Measurements from ENCODE around the gene PRDM5. TPM values are rescaled to one million over a fixed set of nuclear protein-coding genes. Genes with fewer than 3 reads are reported as not detected.

Gene PRDM5
- total RNA-seq, 4 donors from 2014 or later: 37.6 to 96.6 (median 52.6) TPM

GRCh38 chr4:120704538-120704937 is 218.0 kb downstream of the PRDM5 start:
- no peak for DNase-seq
- H3K27me3 ChIP-seq: no peaks in the 10 kb centered on the region
- no peak overlapping the region for H3K27ac ChIP-seq
- no peaks in the 10 kb centered on the region for H3K9me3 ChIP-seq
- TF ChIP-seq POLR2A (IDR thresholded peaks at IDR 0.05): no peak
- no peak for TF ChIP-seq CTCF (IDR thresholded peaks at IDR 0.05)
- intact Hi-C loops (cut with DNase I; ENCODE audit: low total_unique reads): no loop called here
- no peaks in the 10 kb centered on the region for H3K36me3 ChIP-seq
- no peaks in the 10 kb centered on the region for H3K4me1 ChIP-seq
- H3K4me3 ChIP-seq: no peak overlapping the region

DNA sequence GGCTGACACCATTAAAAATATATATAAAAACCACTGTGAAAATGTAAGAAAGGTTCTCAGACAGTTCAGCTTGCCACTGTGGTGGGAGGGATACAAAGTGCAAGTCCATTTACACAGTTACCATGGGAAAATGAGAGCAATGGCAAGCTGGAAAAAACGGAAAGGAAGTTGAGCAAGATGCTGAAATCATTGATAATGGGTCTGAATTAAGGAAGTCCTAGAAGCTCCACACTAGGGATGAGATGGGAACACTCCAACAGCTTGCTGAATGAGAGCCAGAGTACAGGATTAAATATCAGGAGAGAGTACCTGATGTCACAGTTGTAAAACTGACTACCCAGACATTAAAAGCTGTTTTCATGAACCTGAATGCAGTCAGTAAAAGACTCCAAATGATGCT is 218.6 kb downstream of the PRDM5 start:
- no peak overlapping the region for H3K4me3 ChIP-seq
- DNase-seq: no peak
- H3K9me3 ChIP-seq: no peaks in the 10 kb centered on the region
- no peaks in the 10 kb centered on the region for H3K4me1 ChIP-seq
- no peaks in the 10 kb centered on the region for H3K36me3 ChIP-seq
- intact Hi-C loops (cut with DNase I; ENCODE audit: low total_unique reads): no loop called here
- no peak overlapping the region for H3K27ac ChIP-seq
- no peak for TF ChIP-seq POLR2A (IDR thresholded peaks at IDR 0.05)
- no peak for TF ChIP-seq CTCF (IDR thresholded peaks at IDR 0.05)
- H3K27me3 ChIP-seq: no peaks in the 10 kb centered on the region

DNA sequence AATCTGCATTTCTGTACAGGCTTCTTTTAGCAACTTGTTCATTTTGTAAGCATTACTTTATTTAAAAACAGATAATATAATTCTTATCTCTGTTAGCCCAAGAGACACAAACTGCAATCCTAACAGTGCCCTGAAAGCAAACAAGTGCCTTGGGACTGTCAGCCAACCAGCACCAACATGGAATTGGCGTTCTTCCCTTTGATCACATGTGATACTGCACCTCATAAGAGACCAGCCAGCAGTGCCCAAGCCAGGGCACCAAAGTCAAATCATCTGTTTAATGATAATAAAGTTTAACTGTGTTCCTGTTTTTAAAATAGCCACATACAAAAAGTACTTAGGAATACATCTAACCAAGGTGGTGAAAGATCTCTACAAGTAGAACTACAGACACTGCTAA is 223.2 kb downstream of the PRDM5 start:
- no peak for TF ChIP-seq CTCF (IDR thresholded peaks at IDR 0.05)
- TF ChIP-seq POLR2A (IDR thresholded peaks at IDR 0.05): no peak
- intact Hi-C loops (cut with DNase I; ENCODE audit: low total_unique reads): no loop called here
- H3K4me3 ChIP-seq: no peak overlapping the region

DNA sequence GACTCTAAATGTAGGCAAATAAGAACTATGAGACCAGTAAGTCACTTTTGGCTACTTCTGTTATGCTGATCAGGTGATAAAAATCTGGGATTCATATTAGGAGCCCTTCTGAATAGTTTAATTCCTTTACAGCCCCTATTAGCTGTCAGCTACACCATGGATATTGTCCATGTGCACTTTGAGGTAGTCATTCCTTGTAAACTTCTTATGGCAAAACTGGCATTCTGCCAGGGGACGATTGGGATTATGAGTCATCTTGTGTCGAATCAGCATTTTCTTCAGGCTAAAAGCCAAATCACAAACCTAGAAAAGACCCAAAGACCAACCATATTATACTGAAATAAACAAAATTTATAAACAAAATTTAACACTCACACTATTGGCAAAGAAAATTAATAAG is 227.6 kb downstream of the PRDM5 start:
- no peaks in the 10 kb centered on the region for H3K4me1 ChIP-seq
- no peak overlapping the region for H3K27ac ChIP-seq
- no peak for DNase-seq
- H3K4me3 ChIP-seq: no peak overlapping the region
- no peaks in the 10 kb centered on the region for H3K9me3 ChIP-seq
- no peak for TF ChIP-seq POLR2A (IDR thresholded peaks at IDR 0.05)
- TF ChIP-seq CTCF (IDR thresholded peaks at IDR 0.05): no peak
- intact Hi-C loops (cut with DNase I; ENCODE audit: low total_unique reads): no loop called here
- no peaks in the 10 kb centered on the region for H3K27me3 ChIP-seq
- H3K36me3 ChIP-seq: no peaks in the 10 kb centered on the region

More for the DNA sequence above, 223.2 kb downstream of the PRDM5 start:
- H3K27me3 ChIP-seq: no peaks in the 10 kb centered on the region
- DNase-seq: no peak
- no peak overlapping the region for H3K27ac ChIP-seq
- no peaks in the 10 kb centered on the region for H3K4me1 ChIP-seq
- no peaks in the 10 kb centered on the region for H3K36me3 ChIP-seq
- H3K9me3 ChIP-seq: no peaks in the 10 kb centered on the region

DNA sequence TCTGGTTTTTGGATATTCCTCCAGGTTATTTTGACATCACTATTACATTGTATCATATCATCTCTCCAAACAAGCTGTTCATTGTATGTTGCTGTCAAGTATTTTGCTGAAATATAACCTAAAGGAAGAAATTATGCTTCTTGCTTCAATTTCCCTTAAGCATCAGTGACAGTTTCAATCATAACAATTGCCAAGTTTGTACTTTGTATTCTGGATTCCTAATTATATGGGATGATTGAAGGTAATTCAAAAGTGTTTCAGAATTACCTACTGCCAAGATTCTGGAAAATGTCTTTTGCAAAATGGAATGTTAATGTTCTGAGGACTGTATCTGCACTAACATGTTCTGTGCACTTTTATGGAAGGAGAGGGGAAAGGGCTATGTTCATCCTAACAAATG is 228.7 kb downstream of the PRDM5 start:
- DNase-seq: no peak
- Histone ChIP-seq H3K4me1 (no peaks in the 10 kb centered on the region), H3K36me3 (no peaks in the 10 kb centered on the region), H3K27me3 (no peaks in the 10 kb centered on the region), H3K27ac (no peak overlapping the region), H3K4me3 (no peak overlapping the region), H3K9me3 (no peaks in the 10 kb centered on the region)
- TF ChIP-seq CTCF (IDR thresholded peaks at IDR 0.05) (no peak), POLR2A (IDR thresholded peaks at IDR 0.05) (no peak)
- intact Hi-C loops (cut with DNase I; ENCODE audit: low total_unique reads): no loop called here
